DOHH2 (cell line): ENCODE data around the gene HMGN3.

Source experiments
- H3F3A ChIP-seq: fragments of 200-600 bp; sonication (generic), shearing (Covaris generic); 2 replicates; pipeline ENCODE4 v1.6.0; 2016; ENCODE audit warnings: antibody characterized with exemption, mild to moderate bottlenecking; ENCODE audit not compliant: control insufficient read depth, insufficient read depth
- H3K27ac ChIP-seq: fragments of 200-600 bp; sonication (generic); 2 replicates; pipeline ENCODE4 v1.5.1; 2014; ENCODE audit warnings: low read depth, mild to moderate bottlenecking, low read length, moderate library complexity
- H3K27me3 ChIP-seq: fragments of 200-600 bp; sonication (generic); 2 replicates; pipeline ENCODE4 v1.6.1; 2014; ENCODE audit warnings: mild to moderate bottlenecking, low read length, mixed read lengths; ENCODE audit not compliant: control insufficient read depth
- H3K36me3 ChIP-seq: fragments of 200-600 bp; sonication (generic); 2 replicates; pipeline ENCODE4 v1.6.1; 2014; ENCODE audit warnings: mild to moderate bottlenecking, low read length, moderate library complexity, mixed read lengths; ENCODE audit not compliant: control insufficient read depth
- H3K4me1 ChIP-seq: fragments of 200-600 bp; sonication (generic); 2 replicates; pipeline ENCODE4 v1.6.1; 2014; ENCODE audit warnings: mild to moderate bottlenecking, low read length, mixed read lengths; ENCODE audit not compliant: control insufficient read depth
- H3K4me2 ChIP-seq: fragments of 200-600 bp; sonication (generic); 2 replicates; pipeline ENCODE4 v1.6.0; 2014; ENCODE audit warnings: mild to moderate bottlenecking, low read length, moderate library complexity
- H3K4me3 ChIP-seq: fragments of 200-600 bp; sonication (generic); 2 replicates; pipeline ENCODE4 v1.5.1; 2014; ENCODE audit warnings: mild to moderate bottlenecking, low read length, mixed read lengths
- H3K79me2 ChIP-seq: fragments of 200-600 bp; sonication (generic); 2 replicates; pipeline ENCODE4 v1.6.1; 2014; ENCODE audit warnings: mild to moderate bottlenecking, low read length, mixed read lengths; ENCODE audit not compliant: control insufficient read depth
- H3K9me2 ChIP-seq: fragments of 200-600 bp; sonication (generic); replicated peaks from 2 replicates; pipeline ENCODE4 v1.6.1; 2014; ENCODE audit warnings: mild to moderate bottlenecking, low read length, mixed read lengths; ENCODE audit not compliant: control insufficient read depth
- H3K9me3 ChIP-seq: fragments of 200-600 bp; sonication (generic); 2 replicates; pipeline ENCODE4 v1.6.1; 2014; ENCODE audit warnings: antibody characterized with exemption, low read length, mixed read lengths; ENCODE audit not compliant: control insufficient read depth, insufficient read depth
- H4K20me1 ChIP-seq: fragments of 200-600 bp; sonication (generic); 2 replicates; pipeline ENCODE4 v1.6.0; 2014; ENCODE audit warnings: low read depth, mild to moderate bottlenecking, antibody characterized with exemption, low read length, moderate library complexity; ENCODE audit not compliant: control insufficient read depth, insufficient read depth
- CTCF ChIP-seq: fragments of 200-600 bp; sonication (generic); IDR thresholded peaks from one replicate; pipeline ENCODE4 v1.5.1; 2014; ENCODE audit warnings: antibody characterized with exemption, mild to moderate bottlenecking, low read depth, low read length; ENCODE audit not compliant: poor library complexity, severe bottlenecking
- EZH2phosphoT487 ChIP-seq: fragments of 200-600 bp; sonication (generic); IDR thresholded peaks from 2 replicates; pipeline ENCODE4 v1.6.1; 2017; ENCODE audit warnings: borderline replicate concordance, mild to moderate bottlenecking, antibody characterized with exemption, low read length, moderate library complexity, mixed read lengths

The HMGN3 gene

DNA sequence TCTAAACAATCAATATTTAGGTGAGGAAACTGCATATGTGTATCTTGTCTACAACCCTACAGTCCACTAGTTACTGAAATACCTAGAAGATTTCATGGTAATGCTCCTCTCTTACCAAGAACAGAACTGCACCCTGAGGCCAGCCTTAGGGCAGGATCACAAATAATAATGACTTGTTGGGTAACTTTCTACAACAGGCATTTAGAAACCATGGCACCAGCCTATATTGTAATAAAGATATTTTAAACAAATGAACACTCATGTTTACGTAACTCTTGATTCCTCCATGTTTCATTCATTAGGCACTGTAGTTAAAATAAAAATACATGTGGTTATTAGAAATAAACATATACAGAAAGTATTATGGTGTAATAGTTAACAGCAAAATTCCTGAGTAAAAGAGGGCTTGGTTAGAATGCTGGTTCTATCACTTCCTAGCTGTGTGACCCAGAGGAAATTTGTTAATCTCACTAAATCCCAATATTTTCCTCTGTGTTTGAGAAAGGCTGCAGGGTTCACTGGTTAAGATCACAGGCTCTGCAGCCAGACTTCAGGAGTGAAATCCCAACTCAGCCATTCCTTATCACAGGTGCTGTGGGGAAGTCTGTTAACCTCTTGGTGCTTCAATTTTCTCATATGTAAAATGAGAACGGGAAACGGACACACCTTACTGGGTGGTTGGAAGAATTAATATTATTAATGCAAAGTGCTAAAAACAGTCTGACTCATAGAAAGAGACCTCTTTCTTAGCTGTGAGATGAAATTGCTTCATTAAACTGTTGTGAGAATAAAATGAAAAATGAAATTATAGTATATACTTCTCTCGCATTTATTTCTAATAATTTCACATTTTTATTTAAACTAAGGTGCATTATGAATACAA is 8.5 kb downstream of the HMGN3 start:
- H3K9me3 ChIP-seq = no peaks in the 10 kb centered on the region
- H3K4me1 ChIP-seq = peaks cover 2% of the 10 kb centered on the region; the same call in 1 of the 2 replicates
- no peaks in the 10 kb centered on the region for H3F3A ChIP-seq
- no peak overlapping the region for H3K4me2 ChIP-seq
- H3K27ac ChIP-seq = no peak overlapping the region
- peaks cover 8% of the 10 kb centered on the region for H3K36me3 ChIP-seq
- H3K4me3 ChIP-seq = no peak overlapping the region
- no peaks in the 10 kb centered on the region for H3K27me3 ChIP-seq
- no peaks in the 10 kb centered on the region for H3K9me2 ChIP-seq
- H4K20me1 ChIP-seq = no peaks in the 10 kb centered on the region
- TF ChIP-seq EZH2phosphoT487 = no peak
- TF ChIP-seq CTCF = no peak
- peaks cover 84% of the 10 kb centered on the region for H3K79me2 ChIP-seq

- no peak overlapping the region for H3K4me2 ChIP-seq
- no peaks in the 10 kb centered on the region for H3K9me3 ChIP-seq
- H4K20me1 ChIP-seq = no peaks in the 10 kb centered on the region
- TF ChIP-seq CTCF = no peak
- no peak for TF ChIP-seq EZH2phosphoT487
- no peaks in the 10 kb centered on the region for H3F3A ChIP-seq
- no peaks in the 10 kb centered on the region for H3K27me3 ChIP-seq
- H3K79me2 ChIP-seq = peaks cover 72% of the 10 kb centered on the region
- no peaks in the 10 kb centered on the region for H3K4me1 ChIP-seq
- H3K36me3 ChIP-seq = peaks cover 2% of the 10 kb centered on the region; the same call in 1 of the 2 replicates
- H3K27ac ChIP-seq = no peak overlapping the region
- no peaks in the 10 kb centered on the region for H3K9me2 ChIP-seq
- no peak overlapping the region for H3K4me3 ChIP-seq
Observed at GRCh38 chr6:79223611-79224404, 10.7 kb downstream of the HMGN3 start.

DNA sequence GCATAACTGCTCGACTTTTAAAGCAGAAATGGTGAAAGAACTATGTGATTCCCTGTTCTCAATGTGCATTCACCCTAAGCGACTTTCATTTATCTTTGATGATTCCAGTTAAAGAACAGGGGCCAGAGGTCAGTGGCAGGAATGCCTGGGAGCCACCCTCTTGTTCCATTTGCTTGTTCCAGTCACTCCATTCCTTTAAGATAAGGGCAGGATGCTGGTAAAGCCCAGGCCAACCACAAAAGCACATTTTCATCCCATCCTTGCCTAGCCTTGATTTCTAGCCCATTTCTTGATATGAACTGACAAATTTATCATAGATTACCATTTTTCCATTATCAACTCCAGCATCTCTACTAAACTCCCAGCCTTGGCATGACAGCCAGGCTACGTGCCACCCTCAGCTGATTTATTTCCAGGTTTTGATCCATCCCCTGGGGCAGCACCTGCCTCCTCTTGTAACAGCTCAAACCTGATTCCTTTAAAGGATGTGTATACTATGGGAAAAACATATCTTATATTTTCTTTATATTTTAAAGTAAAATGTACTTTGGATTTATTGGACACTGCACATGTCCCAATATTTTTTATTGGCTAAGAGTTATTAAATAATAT is 19.2 kb downstream of the HMGN3 start:
- Histone ChIP-seq H3K27ac (no peak overlapping the region), H3K9me2 (no peaks in the 10 kb centered on the region), H3K4me2 (no peak overlapping the region), H4K20me1 (no peaks in the 10 kb centered on the region), H3K9me3 (no peaks in the 10 kb centered on the region), H3K4me3 (no peak overlapping the region), H3F3A (no peaks in the 10 kb centered on the region), H3K79me2 (peaks cover 32% of the 10 kb centered on the region), H3K4me1 (no peaks in the 10 kb centered on the region), H3K27me3 (no peaks in the 10 kb centered on the region), H3K36me3 (peaks cover 8% of the 10 kb centered on the region)
- TF ChIP-seq EZH2phosphoT487 = no peak
- TF ChIP-seq CTCF = no peak
